NCI-H526 (cell line): ENCODE results near the gene XKR7.
"Not testable (repeated sequence)": the region's sequence is repeated elsewhere in the genome, so short reads cannot be mapped to it uniquely, and the experiment has no call there.

Source experiments
- DNase-seq, 2 experiments: peaks; one replicate each; lab custom pipeline; 2025; lab: John Stamatoyannopoulos, UW

XKR7 gene

DNA sequence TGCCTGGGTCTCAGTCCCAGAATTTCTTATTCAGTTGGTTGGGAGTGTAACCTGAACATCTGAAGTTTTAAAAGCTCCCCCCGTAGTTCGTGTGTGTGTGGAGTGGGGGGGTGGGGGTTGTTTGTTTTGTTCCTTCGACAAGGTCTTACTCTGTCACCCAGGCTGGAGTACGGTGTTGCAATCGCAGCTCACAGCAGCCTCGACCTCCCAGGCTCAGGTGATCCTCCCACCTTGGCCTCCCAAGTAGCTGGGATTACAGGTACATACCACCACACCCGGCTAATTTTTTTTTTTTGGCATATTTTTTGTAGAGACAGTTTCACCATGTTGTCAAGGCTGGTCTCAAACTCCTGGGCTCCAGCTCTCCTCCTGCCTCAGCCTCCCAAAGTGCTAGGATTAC, 45.4 kb downstream of the XKR7 start:
- DNase-seq: no peak

DNA sequence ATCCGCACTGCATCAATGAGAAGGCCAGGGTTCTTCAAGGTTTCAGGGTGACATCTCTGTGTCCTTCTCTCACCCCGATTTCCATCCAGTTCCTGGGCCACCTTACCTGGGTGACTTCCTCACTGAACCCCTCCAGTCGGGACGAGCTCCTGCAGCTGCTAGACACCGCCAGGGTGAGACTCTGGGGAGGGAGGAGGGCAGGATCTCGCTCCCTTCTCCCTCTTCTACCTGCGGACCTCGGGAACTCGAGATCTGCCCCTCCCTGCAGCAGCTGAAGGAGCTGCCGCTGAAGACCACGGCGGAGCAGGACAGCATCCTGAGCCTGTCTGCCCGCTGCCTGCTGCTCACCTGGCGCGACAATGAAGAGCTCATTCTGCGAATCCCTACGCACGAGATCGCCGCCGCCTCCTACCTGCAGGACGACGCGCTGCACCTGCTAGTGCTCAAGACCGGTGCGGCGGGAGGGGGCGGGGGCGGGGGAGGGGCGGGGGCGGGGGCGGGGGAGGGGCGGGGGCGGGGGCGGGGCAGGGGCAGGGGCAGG, 49.8 kb downstream of the XKR7 start:
- peak; percentile 96 to 99 for DNase-seq

DNA sequence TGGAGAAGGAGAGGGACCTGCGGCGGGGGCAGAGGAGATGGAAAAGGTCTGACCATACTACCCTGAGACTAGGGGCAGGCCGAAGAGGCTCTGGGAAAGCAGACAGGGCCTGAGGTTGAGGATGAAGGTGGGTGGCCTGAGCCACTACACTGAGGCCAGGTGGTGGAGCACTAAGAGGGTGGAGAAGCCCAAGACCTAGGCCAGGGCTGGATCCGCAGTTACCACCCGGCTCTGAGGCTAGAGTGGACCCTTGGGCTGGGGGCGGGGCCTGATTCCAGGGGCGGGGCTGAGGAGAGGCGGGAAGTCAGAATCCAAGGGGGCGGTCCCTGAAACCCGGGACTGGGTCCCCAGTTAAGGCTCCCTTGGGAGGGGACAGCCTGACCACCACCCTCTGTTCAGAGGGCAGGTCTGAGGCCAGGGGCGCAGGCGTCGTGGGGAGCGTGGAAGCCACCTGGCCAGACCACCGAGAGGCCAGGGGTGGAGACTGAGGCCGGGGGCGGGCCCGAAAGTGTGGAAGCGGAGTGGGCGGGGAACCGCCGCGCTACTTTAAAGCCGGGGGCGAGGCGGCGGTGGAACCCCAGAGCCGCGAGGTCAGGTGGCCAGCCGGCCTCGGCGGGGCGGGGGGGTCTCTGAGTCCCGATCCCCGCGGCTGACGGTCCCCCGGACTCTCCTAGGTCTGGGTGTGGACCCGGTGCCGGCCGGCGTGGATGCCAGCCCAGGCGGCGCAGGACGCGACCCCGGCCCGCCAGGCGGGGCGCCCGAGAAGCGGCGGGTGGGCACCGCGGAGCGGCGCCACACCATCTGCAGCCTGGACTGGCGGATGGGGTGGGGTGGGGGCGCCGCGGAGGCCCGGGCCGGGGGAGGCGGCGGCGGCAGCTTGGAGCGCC, 50.6 kb downstream of the XKR7 start:
- peak; percentile 93 to 97 for DNase-seq

DNA sequence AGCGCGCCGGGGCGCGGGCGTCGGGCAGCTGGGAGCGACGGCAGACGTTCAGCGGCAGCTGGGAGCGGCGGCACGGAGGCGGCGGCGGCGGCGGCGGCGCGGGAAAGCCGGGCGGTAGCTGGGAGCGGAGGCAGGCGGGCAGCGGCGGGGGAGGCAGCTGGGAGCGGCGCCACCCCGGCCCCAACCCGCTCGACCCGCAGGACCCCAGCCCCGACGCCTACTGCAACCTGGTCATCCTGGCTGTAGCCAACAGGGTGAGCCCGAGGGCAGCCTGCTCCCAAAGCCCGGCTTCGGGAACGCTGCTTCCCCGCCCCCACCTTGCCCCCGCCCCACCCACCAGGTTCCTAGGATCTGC, 51.2 kb downstream of the XKR7 start:
- DNase-seq: peak in 1 of 2 experiments; percentile 90

DNA sequence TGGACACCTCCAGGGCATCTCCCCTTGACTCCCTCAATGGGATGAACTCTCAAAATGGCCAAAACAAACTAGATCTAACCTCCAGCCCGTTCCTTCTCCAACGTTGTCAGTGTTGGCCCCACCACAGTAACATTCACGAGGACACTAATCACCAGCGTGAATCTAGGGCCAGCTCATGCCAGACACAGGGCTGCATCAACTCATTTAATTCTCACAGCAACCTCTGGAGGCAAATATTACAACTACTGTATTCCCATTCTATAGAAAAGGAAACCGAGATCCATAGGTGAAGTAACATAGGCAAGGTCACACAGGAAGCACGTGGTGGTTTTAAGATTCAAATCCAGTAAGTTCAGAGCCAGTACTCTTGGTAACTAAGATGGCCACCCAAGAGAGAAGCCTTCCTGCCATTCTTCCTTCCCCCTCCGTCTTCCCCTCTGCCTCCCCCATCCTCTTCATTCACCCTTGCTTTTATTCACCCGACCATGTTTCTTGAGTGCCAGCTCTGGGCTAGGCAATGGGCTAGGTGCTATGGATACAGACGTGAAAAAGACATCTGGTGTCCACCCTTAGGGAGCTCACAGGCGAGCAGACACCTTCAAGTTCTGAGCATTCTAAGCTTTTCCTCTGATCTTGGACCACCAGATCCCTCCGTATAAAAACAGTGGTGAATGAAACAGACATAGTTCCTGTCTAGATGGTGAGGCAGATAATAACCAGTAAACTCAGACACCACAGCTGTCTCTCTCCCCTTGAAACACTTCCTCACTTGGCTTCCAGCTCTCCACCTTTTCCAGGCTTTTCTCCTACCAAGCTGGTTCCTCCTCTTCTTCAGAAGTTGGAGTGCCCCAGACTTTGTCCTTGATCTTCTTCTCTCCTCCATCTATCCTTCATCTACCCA, 51.9 kb downstream of the XKR7 start:
- DNase-seq: peak in 1 of 2 experiments; percentile 63

DNA sequence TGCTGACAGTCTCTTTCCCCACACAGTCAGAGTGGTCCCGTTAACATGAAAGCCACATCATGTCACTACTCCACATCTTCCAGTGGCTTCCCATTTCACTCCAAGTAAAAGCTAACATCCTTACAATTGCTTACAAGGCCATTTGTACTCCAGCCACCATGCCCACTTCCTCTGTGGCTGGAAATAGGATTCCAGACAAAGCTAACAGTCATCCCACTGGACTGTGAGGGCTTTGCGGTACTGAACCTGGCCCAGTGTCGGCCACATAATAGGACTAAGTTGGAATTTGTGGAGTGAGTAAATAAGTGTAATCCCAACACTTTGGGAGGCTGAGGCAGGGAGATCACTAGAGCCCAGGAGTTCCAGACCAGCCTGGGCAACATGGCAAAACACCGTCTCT, 53.1 kb downstream of the XKR7 start:
- no peak for DNase-seq

DNA sequence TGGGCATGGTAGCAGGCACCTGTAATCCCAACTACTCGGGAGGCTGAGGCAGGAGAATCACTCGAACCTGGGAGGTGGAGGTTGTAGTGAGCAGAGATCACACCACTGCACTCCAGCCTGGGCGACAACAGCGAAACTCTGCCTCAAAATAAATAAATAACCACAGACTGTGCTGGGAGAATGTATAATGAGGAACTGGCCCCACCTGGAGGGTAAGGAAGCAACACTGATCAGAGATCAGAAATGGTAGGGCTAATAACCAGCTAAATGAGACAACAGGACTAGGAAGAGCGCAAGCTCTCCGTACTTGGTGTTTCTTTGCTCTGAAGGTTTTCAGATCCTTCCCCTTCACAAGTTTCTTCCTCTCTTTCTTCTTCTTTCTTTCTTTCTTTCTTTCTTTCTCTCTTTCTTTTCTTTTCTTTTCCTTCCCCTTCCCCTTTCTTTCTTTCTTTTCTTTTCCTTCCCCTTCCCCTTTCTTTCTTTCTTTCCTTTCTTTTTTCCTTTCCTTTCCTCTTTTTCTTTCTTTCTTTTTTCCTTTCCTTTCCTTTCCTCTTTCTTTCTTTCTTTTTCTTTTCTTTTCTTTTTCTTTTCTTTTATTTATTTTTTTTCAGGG, 56.8 kb downstream of the XKR7 start:
- peak in 1 of 2 experiments; percentile 21 for DNase-seq

DNA sequence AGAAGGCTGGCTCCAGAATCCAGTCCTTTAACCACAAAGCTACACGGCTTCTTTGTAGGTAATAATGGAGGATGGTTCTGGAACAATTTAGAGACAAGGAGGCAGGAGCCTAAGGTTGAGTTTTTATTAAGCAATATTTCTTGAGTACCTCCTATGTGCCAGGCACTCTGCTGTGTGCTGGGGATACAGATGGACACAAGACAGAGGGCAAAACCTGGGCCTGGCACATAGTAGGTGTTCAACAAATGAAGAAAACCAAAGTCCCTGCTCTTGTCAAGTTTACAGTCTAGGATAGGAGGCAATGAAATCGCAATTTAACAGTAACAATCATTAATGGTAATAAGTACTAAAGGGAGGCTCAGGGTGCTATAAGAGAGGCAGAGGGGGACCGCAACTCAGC, 59.7 kb downstream of the XKR7 start:
- DNase-seq: no peak

DNA sequence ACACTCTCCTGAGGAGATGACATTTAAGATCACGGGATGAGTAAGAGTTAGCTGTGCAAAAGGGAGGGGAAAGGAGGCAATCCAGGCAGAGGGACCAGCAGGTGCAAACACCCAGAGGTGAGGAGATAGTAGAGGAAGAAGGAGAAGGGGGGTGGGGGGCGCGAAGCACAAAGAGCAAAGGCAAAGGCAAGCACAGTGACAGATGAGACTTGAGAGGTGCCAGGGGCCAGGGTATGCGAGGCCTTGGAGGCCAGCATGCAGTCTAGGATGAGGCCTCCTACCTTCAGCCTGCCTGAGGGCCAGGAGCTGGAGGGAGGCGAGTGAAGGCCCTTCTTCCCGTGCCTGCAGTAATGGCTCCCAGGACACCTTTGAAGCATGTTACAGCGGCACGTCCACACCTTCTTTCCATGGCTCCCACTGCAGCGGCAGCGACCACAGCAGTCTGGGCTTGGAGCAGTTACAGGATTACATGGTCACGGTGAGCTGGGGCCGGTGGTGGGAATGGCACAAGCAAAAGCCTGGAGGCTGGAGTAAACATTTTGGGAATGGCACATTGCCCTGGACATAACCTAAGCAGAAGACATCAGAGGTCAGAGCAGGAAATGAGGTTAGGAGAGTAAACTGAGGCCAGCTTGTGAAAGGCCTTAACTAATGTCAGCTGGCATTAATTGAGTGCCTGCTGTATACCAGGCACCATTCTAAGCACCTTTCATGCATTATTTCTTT, 60.9 kb downstream of the XKR7 start:
- DNase-seq: peak; percentile 61 to 84

DNA sequence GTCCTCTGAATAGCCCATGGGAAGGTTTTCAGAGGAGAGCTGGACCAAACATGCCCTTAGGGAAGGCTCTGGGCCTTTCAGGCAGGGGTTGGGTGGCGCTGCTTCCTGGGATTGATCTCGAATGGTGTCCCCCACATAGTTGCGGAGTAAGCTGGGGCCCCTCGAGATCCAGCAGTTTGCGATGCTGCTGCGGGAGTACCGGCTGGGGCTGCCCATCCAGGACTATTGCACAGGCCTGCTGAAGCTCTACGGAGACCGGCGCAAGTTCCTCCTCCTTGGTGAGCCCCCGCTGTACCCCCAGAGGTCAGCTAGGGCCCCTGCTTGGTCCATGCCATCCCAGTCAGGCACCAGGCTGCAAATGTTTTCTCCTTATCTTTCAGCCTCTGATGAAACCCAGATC, 61.6 kb downstream of the XKR7 start:
- no peak for DNase-seq

DNA sequence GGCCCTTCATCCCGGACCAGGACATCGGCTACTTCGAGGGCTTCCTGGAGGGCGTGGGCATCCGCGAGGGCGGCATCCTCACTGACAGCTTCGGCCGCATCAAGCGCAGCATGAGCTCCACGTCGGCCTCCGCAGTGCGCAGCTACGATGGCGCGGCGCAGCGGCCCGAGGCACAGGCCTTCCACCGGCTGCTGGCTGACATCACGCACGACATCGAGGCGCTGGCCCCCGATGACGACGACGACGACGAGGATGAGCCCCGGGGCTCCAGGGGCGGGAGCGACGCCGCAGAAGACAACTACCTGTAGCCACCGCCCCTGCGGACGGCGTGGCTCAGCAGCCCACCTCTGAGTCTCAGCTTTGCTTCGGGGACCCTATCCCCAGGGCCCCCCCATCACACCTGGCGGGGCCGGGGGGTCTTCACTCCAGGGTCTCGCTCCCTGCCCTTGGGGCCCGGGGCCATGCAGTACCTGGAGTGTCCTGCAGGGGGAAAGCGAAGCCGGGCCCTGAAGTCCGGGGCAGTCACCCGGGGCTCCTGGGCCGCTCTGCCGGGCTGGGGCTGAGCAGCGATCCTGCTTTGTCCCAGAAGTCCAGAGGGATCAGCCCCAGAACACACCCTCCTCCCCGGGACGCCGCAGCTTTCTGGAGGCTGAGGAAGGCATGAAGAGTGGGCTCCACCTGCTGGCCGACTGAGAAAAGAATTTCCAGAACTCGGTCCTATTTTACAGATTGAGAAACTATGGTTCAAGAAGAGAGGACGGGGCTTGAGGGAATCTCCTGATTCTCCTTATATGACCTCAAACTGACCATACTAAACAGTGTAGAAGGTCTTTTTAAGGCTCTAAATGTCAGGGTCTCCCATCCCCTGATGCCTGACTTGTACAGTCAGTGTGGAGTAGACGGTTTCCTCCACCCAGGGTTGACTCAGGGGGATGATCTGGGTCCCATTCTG, 63.3 kb downstream of the XKR7 start:
- peak; percentile 92 to 98 for DNase-seq

DNA sequence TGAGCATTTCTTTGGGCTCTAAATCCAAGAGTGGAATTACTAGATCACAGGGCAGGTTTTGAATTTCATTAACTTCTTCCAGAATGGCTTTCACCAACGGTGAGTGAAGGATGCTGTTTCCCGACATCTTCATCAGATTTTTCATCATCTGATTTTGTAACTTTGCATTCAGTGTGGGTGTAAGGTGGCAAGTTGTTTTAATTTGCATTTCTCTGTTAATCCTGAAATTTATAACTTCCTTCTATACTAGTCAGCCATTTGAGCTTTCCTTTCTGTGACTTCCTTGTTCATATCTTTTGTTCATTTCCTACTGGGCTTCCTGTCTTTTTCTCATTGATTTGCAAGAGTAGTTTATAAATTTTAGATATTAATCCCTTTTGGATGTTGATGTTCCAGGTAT, 65.4 kb downstream of the XKR7 start:
- DNase-seq: no peak

DNA sequence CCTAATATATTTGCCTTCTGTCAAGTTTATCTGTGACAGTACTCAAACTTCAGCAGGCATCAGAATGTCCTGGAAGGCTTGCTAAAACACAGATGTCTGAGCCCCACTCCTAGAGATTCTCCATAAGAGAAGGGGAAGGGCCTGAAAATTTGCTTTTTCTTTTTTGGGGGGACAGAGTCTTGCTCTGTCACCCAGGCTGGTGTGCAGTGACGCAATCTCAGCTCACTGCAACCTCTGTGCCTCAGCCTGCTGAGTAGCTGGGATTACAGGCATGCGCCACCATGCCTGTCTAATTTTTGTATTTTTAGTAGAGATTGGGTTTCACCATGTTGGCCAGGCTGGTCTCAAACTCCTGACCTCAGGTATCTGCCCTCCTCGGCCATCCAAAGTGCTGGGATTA, 65.8 kb downstream of the XKR7 start:
- DNase-seq: not testable (repeated sequence)

DNA sequence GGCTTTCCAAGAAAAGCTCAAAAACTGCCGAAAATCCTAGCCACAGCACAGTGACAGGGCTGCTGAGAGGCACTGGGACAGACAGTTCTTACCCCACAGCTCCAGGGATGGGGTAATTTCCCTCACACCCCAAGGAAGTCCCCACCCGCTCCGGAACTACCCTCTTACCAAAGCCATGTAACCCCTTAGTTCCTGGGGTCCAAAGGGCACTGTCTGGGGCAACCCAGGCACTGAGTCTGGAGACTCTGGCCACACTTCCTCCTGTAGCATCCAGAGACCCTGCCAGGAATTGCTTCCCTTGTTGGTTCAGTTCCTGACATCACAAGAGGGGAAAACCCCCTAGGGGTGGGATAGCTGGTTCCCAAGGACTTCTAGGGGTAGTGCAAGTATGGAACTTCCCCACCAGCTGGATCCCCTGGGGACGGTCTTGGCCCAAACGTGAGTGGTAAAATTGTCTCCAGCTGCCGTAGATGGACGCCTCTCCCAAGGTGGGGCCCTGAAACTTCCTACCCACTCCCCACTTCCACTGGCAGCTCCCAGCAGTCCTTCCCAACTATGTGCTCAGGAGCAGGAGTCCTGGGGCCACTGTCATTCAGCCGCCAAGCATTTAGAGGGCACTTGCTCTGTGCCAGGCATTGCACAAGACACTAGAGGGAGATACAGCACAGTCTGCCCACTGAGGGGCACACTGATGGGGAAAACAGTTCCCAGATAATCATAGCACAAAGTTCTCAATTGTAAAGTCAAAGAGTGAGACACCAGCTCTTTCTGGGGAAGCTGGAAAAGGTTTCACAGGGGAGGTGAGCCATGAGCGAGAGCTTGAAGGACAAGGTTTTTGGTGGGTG, 66.9 kb downstream of the XKR7 start:
- DNase-seq: peak in 1 of 2 experiments; percentile 81

DNA sequence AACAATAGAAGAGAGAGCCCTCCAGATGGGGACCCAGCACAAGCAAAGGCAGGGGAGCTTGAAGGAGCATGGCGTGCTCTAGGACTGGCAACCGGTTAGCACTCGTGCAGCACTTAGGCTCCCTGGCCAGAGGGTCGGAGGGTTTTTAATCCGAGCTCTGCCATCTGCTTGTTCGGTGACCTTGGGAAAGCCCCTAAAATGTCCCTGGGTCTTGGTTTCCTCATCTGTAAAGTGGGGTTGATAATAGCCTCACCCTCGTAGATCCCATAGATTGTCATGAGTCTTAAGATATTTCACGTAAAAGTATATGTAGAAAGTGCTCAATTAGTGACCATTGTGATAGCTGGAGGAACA, 67.5 kb downstream of the XKR7 start:
- no peak for DNase-seq

DNA sequence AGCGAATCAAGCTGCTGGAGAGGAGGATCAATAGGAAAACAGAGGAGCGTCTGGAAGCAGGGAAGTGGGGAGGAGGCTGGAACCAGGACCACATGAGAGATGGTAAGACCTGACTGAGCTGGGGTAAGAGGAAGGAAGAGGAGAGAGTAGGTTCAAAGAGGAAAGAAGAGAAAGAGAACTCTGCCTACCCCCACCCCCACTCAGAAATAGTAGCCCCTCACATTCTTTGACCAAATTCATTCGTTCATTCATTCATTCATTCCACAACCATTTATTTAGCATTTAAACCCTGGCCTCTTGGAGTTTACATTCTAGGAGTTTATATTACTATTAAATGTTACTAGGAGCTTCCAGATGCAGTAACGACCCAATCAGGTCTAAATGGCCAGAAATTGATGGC, 68.3 kb downstream of the XKR7 start:
- DNase-seq: no peak

DNA sequence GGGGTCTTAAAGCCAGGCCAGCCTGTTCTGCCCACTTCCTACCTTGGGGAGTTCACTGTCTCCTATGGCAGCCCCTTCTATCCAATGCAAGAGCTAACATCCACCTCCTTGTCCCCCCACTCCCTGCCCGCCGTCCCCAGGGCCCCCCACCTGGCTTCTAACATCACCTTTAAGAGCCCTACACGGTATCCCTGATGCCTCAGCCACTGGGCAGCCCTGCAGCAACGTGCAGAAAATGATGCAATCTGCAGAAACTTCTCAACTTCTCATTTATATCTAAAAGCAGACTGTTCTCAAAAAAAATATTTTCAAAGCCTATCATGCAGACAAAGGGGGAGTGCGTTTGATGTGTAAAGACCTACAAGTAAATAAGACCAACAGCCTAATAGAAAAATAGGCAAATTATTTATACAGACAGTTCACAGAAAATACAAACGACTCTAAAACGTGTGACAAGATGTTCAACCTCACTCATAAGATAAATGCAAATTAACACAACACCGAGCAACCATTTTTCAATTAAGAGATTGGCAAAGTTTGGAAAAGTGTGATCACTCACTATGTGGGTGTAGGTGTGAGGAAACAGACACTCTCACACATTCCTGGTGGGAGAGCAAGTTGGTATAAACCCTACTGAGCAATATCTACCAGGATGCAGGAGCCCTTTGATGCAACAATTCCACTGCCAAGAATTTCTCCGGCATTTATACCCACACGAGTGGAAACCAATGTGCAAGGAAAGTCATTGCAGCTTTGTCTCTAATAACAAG, 69.0 kb downstream of the XKR7 start:
- no peak for DNase-seq

DNA sequence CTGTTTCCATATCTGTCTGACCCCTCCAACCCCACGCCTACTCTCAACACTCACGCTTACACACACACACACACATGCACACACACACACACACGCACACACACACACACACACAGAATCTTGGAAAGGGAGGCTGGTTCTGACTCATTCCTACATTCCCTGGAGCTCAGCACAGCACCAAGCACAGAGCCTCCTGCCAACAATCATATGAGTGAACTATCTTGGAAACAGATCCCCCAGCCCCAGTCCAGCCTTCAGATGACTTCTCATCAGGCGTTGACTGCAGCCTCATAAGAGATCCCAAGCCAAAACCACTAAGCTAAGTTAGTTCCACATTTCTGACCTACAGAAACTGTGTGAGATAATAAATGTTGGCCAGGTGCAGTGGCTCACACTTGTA, 70.0 kb downstream of the XKR7 start:
- no peak for DNase-seq
